GM23338 (cell line): ENCODE measurements around the gene UBN1.

Experiments
- CREB1 ChIP-seq: fragments of 250-450 bp; sonication (Bioruptor Pico); IDR thresholded peaks from 2 replicates; pipeline ENCODE4 v1.5.0; 2020; ENCODE audit warnings: low read depth, mild to moderate bottlenecking, moderate library complexity
- CTCF ChIP-seq, 2 experiments: fragments of 200-600 bp in 1 of 2; sonication (generic) in 1 of 2; conservative IDR thresholded peaks; 2 replicates each; pipeline versions ENCODE4 v1.5.1 to v1.6.1; 2016 to 2017; ENCODE audit warnings: antibody characterized with exemption in 2 of 2, low read depth in 2 of 2, mild to moderate bottlenecking in 2 of 2, moderate library complexity in 1 of 2
- EZH2 ChIP-seq: fragments of 200-600 bp; sonication (generic); IDR thresholded peaks from one replicate; pipeline ENCODE4 v1.8.0; 2017; ENCODE audit warnings: antibody characterized with exemption, mild to moderate bottlenecking, low read depth; ENCODE audit not compliant: unreplicated experiment
- JUNB ChIP-seq: IDR thresholded peaks from one replicate; pipeline ENCODE4 v1.6.1; 2016; ENCODE audit warnings: antibody characterized with exemption; ENCODE audit not compliant: unreplicated experiment
- POLR2AphosphoS5 ChIP-seq: IDR thresholded peaks from 2 replicates; pipeline ENCODE4 v1.6.1; 2016; ENCODE audit warnings: antibody characterized with exemption, low read depth
- REST ChIP-seq: IDR thresholded peaks from one replicate; pipeline ENCODE4 v1.6.1; 2018; ENCODE audit warnings: antibody characterized with exemption; ENCODE audit not compliant: unreplicated experiment
- STAT1 ChIP-seq: IDR thresholded peaks from one replicate; pipeline ENCODE4 v1.6.1; 2016; ENCODE audit warnings: antibody characterized with exemption; ENCODE audit not compliant: unreplicated experiment
- ZNF114 ChIP-seq: fragments of 250-450 bp; sonication (Bioruptor Pico); IDR thresholded peaks from 2 replicates; pipeline ENCODE4 v1.5.0; 2020; ENCODE audit warnings: mild to moderate bottlenecking, moderate library complexity

DNA sequence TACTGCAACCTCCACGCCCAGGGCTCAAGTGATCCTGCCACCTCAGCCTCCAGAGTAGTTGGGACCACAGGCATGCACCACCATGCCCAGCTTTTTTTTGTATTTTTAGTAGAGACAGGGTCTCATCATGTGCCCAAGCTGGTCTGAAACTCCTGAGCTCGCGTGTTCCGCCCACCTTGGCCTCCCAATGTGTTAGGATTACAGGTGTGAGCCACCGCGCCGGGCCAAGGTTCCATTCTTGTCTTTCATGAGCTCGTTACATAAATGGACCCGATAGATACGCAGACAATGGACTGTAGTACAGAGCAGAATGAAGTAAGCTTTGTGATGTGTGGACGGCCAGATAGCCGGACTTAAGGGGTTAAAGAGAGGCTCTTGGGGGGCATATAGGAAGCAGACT is 19.3 kb downstream of the UBN1 start:
- TF ChIP-seq POLR2AphosphoS5 (no peak), EZH2 (no peak), CTCF (conservative IDR thresholded peaks at IDR 0.05; ENCODE audit: low read depth in 2 of 2) (no peak), REST (no peak), JUNB (no peak), STAT1 (no peak), ZNF114 (no peak), CREB1 (no peak)
